OCI-LY3 (cell line): ENCODE data around the gene MAPK14.

Experiments
- EZH2phosphoT487 ChIP-seq: fragments of 200-600 bp; shearing (Covaris generic); IDR thresholded peaks from 2 replicates; pipeline ENCODE4 v1.6.1; 2018; ENCODE audit warnings: antibody characterized with exemption, mixed run types, low read depth
- TF ChIP-seq, protein P1 (sequence below): fragments of 200-600, 300-600 bp; sonication (generic); IDR thresholded peaks from 2 replicates; pipeline ENCODE4 v1.5.1; 2014; ENCODE audit warnings: antibody characterized with exemption, low read length, low read depth

DNA sequence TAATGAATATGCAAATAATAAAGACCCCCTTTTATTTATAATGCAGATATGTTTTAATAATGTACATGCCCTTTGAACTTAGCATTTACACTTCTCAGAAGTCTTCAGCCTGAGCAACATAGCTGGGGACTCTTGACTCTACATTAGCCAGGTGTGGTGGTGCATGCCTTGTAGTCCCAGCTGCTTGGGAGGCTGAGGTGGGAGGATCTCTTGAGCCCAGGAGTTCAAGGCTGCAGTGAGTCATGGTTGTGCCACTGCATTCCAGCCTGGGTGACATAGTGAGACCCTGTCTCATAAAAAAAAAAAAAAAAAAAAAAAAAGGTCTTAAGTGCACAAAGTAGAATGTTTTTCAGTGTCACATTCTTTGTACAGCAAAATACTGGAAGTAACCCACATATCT, 85.4 kb downstream of the MAPK14 start:
- TF ChIP-seq, protein P1, sequence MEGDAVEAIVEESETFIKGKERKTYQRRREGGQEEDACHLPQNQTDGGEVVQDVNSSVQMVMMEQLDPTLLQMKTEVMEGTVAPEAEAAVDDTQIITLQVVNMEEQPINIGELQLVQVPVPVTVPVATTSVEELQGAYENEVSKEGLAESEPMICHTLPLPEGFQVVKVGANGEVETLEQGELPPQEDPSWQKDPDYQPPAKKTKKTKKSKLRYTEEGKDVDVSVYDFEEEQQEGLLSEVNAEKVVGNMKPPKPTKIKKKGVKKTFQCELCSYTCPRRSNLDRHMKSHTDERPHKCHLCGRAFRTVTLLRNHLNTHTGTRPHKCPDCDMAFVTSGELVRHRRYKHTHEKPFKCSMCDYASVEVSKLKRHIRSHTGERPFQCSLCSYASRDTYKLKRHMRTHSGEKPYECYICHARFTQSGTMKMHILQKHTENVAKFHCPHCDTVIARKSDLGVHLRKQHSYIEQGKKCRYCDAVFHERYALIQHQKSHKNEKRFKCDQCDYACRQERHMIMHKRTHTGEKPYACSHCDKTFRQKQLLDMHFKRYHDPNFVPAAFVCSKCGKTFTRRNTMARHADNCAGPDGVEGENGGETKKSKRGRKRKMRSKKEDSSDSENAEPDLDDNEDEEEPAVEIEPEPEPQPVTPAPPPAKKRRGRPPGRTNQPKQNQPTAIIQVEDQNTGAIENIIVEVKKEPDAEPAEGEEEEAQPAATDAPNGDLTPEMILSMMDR, result no peak
- TF ChIP-seq EZH2phosphoT487, result no peak
